ENCODE measurements around the gene PIGN. TPM values are rescaled to one million over a fixed set of nuclear protein-coding genes. Genes with fewer than 3 reads are reported as not detected.

The PIGN gene, protein sequence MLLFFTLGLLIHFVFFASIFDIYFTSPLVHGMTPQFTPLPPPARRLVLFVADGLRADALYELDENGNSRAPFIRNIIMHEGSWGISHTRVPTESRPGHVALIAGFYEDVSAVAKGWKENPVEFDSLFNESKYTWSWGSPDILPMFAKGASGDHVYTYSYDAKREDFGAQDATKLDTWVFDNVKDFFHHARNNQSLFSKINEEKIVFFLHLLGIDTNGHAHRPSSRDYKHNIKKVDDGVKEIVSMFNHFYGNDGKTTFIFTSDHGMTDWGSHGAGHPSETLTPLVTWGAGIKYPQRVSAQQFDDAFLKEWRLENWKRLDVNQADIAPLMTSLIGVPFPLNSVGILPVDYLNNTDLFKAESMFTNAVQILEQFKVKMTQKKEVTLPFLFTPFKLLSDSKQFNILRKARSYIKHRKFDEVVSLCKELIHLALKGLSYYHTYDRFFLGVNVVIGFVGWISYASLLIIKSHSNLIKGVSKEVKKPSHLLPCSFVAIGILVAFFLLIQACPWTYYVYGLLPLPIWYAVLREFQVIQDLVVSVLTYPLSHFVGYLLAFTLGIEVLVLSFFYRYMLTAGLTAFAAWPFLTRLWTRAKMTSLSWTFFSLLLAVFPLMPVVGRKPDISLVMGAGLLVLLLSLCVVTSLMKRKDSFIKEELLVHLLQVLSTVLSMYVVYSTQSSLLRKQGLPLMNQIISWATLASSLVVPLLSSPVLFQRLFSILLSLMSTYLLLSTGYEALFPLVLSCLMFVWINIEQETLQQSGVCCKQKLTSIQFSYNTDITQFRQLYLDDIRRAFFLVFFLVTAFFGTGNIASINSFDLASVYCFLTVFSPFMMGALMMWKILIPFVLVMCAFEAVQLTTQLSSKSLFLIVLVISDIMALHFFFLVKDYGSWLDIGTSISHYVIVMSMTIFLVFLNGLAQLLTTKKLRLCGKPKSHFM
- 10 to 100 TPM; 25.6 to 29.7 TPM for total RNA-seq

DNA sequence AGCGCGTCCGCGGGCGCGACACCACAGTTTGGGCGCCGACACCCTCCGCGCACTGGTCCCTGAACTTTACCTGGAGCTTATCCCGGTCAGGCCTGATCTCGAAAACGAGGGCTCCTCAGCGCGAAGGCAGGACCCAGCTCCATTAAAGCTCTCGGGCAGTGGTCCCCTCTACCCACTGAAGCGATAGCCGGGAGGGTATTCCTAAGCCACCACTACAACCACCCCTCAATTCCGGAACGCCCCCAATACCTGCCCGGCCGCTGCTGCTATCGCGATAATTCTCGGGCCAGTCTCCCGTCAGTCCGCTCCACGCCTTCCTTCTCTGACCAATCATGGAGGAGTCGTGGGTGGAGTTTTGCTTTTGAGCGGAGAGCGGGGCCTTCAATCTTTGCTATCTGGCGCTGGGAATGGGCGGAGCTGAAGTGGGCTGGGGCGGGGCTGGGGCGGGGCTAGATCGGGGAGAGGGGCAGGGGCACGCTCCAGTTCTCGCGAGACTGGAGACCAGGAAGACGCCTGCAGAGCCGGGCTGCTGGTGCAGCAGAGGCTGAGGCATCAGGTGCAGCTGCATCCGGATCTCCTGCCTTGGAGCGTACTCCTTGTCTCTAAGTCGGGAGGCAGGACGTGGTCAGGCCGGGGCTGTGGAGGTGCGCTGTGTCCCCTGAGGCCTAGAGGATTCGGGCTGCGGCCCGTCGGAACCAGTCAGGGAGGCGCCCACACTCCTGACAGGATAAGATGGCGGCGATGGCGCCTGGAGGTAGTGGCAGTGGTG lies at the start of gene PIGN, which contains the start of gene RELCH:
PIGN (minus strand) TSS at position 283 of the 769 bp plus-strand sequence. CDS start 25,703 bp downstream, outside the sequence.
RELCH (plus strand) TSS at position 482 of the 769 bp plus-strand sequence; CDS start at position 733, 251 bp downstream.

Other genes with a start within 250 kb of the PIGN start
- gene RELCH, start 199 bp upstream of the PIGN start, total RNA-seq = 10 to 100 TPM; 37.2 to 41.7 TPM
- 10 to 100 TPM; 15.8 to 16.6 TPM for gene TNFRSF11A, start 138.3 kb upstream of the PIGN start, total RNA-seq